Lower leg skin (tissue), 4 donors: ENCODE results near the gene SF3B6. TPM values are rescaled to one million over a fixed set of nuclear protein-coding genes. Genes with fewer than 3 reads are reported as not detected.

Source experiments
- DNase-seq, 2 donors: peaks; one replicate each; pipeline ENCODE4 v3.0.0-alpha.2; 2019; ENCODE audit warnings: low spot score in 2 of 2
- H3K4me3 ChIP-seq: fragments of 200-600 bp; sonication (generic); 2 replicates; pipeline ENCODE4 v1.5.1; 2017; ENCODE audit warnings: mild to moderate bottlenecking, low read depth; ENCODE audit not compliant: poor library complexity, severe bottlenecking
- POLR2A ChIP-seq, 2 donors: fragments of 450-650 bp; IDR thresholded peaks; one replicate each; pipeline ENCODE4 v1.6.1; 2016 to 2017; ENCODE audit warnings: antibody characterized with exemption in 2 of 2, mild to moderate bottlenecking in 1 of 2, moderate library complexity in 1 of 2
- WGBS, 2 donors: methylation state at CpG; one replicate each; pipeline ENCODE4 v1.1.5; 2018; 5-methylcytosine and 5-hydroxymethylcytosine counted together
- intact Hi-C: fragments of 100-400 bp; cut with DNase I; formaldehyde crosslinking; loops from one replicate; pipeline ENCODE4 v1.15.0; 2023; ENCODE audit warnings: low total_unique reads
- total RNA-seq, 4 donors: library from RNA; depleted of rRNA; stranded (reverse); fragments of >200 nt; gene quantifications; one replicate each; pipeline ENCODE4 v1.1.0, GENCODE V29; 2016
- TF ChIP-seq, protein P1 (sequence below), 3 donors: fragments of 450-650 bp; IDR thresholded peaks; one replicate each; pipeline ENCODE4 v1.5.1; 2016; ENCODE audit warnings: antibody characterized with exemption in 3 of 3, mild to moderate bottlenecking in 3 of 3, moderate library complexity in 2 of 3

SF3B6 gene
- total RNA-seq, 4 donors from 2014 or later: 81.3 to 90.8 (median 86.5) TPM

DNA sequence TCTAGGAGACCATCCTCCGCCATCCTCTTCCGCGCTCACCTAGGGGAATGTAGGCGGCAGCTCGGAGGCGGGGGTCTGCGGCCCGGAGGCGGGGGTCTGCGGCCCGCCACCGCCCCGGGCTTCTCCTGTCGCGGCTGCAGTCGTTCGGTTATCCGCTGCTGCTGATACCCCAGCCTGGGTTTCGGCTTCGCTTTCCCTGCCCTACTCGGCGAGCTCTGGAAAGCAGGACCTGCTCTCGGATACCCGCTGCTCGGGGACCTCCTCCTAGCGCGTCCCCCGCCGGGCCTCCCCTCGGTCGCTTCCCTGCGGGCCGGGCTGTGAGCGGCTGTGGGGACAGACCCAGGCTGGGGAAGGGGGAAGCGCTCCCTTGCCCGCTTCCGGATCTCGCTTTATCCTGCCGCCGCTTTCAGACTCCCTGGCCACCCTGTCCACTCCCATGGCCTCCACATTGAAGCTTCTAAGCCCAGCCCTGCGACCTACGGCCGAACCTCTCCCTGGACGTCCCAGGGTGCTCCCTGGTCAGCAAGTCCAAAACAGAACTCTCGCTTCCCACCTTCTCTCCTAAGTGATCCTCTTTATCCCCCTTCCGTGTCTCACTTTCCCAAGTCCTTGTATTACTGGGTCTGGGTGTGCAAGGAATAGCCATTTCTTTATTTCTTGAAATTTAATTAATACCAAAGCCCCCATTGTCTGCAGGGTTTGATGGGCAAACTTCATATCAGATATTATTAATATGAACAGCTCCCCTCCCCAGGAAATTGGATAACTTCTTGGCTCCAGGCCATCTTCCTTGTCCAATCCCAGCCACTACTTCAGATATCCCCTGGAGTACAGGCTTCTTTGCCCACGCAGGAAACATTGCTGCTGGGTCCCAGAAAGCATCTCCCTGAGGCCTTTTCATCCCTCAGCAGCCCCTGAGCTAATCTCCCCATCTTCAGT lies 25.8 kb downstream of the SF3B6 start:
- 4 to 8% methylated on average over 19 to 40 of the region's 47 CpGs for WGBS, 2 donors
- peak in 1 of 2 donors; percentile 87 for DNase-seq
- TF ChIP-seq, protein P1, sequence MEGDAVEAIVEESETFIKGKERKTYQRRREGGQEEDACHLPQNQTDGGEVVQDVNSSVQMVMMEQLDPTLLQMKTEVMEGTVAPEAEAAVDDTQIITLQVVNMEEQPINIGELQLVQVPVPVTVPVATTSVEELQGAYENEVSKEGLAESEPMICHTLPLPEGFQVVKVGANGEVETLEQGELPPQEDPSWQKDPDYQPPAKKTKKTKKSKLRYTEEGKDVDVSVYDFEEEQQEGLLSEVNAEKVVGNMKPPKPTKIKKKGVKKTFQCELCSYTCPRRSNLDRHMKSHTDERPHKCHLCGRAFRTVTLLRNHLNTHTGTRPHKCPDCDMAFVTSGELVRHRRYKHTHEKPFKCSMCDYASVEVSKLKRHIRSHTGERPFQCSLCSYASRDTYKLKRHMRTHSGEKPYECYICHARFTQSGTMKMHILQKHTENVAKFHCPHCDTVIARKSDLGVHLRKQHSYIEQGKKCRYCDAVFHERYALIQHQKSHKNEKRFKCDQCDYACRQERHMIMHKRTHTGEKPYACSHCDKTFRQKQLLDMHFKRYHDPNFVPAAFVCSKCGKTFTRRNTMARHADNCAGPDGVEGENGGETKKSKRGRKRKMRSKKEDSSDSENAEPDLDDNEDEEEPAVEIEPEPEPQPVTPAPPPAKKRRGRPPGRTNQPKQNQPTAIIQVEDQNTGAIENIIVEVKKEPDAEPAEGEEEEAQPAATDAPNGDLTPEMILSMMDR (IDR thresholded peaks at IDR 0.05): no peak
- TF ChIP-seq POLR2A (IDR thresholded peaks at IDR 0.05): no peak
- H3K4me3 ChIP-seq: peak overlapping the region; percentile 55
- intact Hi-C loops: no loop called here

DNA sequence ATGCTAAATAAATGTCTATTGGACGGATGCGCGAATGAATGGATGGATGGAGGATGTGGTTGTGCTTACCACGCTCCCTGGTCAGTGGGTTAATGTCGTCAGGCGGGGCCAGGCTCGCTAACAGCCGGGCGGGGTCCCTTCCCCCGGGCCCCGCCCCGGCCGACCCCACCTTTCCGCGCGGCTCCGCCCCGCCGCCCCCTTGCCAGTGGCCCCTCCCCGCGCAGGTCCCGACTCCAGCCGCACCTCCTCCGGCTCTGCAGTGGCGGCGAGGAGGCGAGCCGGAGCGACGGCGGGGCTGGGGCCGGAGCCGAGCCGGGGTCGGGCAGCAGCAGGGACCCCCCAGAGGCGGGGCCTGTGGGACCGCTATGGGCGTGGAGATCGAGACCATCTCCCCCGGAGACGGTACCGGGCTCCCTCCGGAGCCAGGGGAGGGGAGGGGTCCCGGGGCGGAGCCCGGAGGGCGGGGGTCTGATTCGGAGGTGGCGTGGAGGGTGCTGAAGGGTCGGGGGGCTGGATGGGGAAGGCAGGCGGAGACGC lies 26.6 kb downstream of the SF3B6 start, which contains the start of gene FKBP1B:
FKBP1B (plus strand) TSS at position 257 of the 537 bp plus-strand sequence; CDS start at position 366, 109 bp downstream.
- intact Hi-C loops: no loop called here
- peak within 1 kb of the TSS; percentile 55 for H3K4me3 ChIP-seq
- TF ChIP-seq, protein P1 (IDR thresholded peaks at IDR 0.05): no peak
- no peak for TF ChIP-seq POLR2A (IDR thresholded peaks at IDR 0.05)
- 0 to 1% methylated on average over 22 to 37 of the region's 52 CpGs for WGBS, 2 donors
- DNase-seq: peak; percentile 25 to 90

DNA sequence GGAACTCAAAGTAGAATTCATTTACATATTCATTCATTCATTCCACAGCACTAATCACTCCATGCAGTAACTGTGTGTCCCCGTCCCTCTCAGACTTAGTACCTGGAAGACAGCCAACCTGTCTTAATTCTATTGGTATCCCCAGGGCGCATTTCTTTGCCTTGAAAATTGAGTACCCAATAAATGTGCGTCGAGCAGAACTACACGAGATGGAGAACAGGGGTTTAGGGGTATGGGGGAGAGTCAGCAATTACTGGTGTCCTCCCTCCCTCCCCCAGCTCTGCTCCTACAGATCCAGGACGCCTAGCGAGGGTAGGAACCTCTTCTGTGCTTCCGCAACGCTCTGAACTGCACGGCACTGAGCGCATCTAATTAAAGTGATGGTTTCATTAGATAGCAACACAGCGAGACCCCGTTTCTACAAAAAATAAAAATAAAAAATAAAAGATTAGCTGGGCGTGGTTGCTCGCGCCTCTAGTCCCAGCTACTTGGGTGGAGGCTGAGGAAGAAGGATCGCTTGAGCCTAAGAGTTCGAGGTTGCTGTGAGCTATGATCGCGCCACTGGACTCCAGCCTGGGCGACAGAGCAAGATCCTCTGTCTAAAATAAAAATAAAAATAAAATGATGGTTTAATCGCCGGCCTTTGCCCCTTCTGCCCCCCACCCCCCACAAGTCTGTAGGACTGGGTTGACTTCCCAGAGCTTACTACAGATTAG lies 27.2 kb downstream of the SF3B6 start:
- TF ChIP-seq, protein P1 (IDR thresholded peaks at IDR 0.05): no peak
- TF ChIP-seq POLR2A (IDR thresholded peaks at IDR 0.05): no peak
- WGBS, 2 donors: 16 to 19% methylated on average over 23 of the region's 23 CpGs
- no peak for DNase-seq
- no peak overlapping the region for H3K4me3 ChIP-seq
- intact Hi-C loops: no loop called here

DNA sequence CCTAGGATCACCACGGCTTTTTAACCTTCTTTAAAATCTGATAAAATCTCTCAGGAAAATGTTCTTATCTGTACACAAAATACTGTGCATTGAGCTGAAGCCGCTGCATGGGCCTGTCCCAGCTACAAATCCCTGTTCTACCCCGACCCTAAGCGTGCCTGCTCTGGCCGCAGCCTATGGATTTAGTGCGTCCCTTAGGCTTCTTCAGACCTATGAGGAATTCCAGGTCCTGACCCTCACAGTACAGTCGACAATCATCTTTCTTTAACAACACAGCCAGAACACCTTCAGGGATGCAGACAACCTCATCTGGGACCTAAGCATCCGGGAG lies 28.5 kb downstream of the SF3B6 start:
- WGBS, 2 donors: 41 to 47% methylated on average over 8 of the region's 8 CpGs
- DNase-seq: no peak
- intact Hi-C loops: no loop called here
- TF ChIP-seq, protein P1 (IDR thresholded peaks at IDR 0.05): no peak
- TF ChIP-seq POLR2A (IDR thresholded peaks at IDR 0.05): no peak
- H3K4me3 ChIP-seq: no peak overlapping the region

DNA sequence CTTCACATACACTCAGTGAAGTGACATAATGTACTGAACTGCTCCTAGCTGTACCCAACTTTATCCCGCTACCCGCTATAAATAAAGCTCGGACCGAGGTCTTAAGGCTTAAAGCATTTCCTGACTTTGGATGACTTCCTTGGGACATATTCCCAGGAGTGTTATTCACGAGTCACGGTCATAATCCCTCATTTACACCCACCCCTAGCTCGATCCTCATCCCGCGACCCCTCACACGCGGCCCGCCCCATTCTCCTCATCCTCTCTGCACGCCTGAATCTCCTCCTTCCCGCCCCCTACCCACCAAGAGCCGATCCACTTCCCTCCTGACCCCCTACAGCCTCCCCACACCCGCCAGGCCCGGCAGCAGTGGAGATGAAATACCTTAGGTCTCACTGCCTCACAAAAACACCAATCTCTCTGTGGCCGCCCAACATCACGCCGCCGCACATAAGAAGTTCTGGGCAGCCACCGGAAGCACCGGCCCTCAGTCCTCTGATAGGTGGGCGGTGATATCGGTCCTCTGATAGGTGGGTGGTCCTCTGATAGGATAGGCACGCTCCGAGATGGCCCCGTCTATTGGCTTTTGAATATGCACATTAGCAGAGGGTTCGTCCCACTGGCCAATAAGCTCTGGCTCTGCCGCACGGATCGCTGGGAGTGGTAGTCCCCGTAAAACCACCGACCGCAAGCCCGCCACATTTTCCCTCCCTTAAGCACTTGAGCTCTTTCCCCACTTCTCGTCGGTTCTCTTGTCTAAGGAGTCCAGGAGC lies 29.0 kb downstream of the SF3B6 start, which contains the start of gene WDCP:
WDCP (minus strand) TSS at position 462 of the 773 bp plus-strand sequence. CDS start 7,897 bp downstream, outside the sequence.
- TF ChIP-seq POLR2A (IDR thresholded peaks at IDR 0.05): no peak
- TF ChIP-seq, protein P1 (IDR thresholded peaks at IDR 0.05): no peak
- WGBS, 2 donors: 0% methylated on average over 36 to 37 of the region's 38 CpGs
- DNase-seq: peak; percentile 98
- peak within 1 kb of the TSS; percentile 71 for H3K4me3 ChIP-seq
- intact Hi-C loops: no loop called here
